ENCODE results near the gene AATF.

Gene AATF

DNA sequence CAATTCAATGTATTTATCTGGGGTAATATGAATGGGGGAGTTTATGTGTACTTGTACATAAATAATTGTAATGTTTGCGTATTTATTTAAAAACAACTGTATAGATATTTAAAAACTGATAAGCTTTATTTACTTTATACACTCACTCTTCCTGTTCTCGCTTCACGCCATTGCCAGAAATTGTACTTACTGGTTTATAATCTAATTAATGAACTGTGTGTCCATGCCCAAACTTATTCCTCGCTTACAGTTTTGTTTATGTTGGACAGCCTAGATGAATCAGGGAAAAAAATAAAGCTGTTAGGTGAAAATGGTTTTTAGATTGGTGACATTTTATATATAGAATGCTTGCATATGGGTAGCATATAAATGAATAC is 30.8 kb downstream of the AATF start:
- no peak for DNase-seq (ENCODE audit: low spot score)

DNA sequence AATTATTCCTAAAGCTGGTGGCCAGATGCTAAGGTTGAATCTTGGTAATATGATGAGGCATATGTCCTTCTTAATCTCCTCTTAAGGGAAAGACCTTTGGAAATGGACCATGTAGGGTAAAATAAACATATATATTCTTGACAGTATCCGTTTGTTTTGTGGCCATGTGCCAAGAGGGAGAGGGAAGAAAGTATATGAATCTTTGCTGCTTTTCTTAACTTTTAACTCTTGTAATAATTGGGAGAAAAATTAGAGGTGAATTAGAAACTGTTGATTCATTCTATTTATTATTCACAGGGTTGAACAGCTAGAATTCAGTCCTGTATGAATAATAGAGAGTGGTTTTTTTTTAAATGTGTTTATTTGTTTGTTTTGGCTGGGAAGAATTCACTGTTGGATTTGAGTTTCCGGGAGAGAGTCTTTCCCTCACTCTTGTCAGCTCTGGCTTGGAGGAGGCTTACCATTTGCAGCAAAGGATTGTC is 31.6 kb downstream of the AATF start:
- DNase-seq (ENCODE audit: low spot score) = no peak

DNA sequence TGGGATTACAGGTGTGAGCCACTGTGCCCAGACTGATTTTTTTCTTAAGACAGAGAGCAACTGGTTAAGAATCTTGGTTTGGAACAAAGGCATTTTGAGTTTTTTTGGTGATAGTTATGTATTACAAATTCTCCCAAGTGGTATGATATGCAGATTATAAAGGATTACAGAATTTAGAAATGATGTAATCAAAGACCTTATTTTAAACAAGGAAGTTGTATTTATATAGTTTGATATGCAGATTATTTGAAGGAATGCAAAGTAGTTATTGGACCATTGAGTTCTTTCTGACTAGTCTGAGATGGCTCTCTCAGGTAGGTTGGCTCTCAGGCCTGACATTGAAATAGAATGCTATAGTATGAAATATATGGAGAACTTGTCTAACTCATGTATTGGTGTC is 34.9 kb downstream of the AATF start:
- DNase-seq (ENCODE audit: low spot score) = no peak

DNA sequence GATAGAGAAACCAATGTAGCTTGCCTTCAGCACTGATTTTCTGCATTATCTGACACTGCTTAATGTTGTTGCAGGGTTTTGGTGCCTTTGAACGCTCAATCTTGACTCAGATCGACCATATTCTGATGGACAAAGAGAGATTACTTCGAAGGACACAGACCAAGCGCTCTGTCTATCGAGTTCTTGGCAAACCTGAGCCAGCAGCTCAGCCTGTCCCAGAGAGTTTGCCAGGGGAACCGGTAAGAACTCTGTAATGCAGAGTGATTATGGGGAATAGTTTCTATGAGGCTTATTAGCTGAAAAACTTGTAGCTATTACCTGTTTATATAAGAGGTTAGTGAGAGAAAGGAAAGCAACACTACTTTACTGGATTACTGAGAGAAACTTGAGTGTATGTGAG is 40.4 kb downstream of the AATF start:
- no peak for DNase-seq (ENCODE audit: low spot score)

DNA sequence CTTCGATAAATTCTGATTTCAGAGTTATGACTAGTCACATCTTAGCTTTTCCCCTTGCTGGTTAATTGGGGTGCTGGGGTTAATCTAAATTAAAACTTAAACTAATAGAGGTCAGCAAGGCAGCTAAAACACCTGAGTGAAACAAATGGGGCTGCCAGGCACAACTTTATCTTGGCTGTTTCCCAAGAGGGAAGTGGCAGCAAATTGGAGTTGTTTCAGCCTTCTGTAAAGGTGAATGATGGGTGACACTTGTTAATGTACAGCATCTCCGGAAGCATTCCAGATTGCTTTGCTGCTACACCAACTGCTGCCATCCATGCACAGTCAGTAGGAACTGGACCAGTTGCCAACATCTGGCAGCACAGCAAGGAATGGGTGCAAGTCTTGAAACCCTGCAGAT is 43.9 kb downstream of the AATF start:
- no peak for DNase-seq (ENCODE audit: low spot score)

DNA sequence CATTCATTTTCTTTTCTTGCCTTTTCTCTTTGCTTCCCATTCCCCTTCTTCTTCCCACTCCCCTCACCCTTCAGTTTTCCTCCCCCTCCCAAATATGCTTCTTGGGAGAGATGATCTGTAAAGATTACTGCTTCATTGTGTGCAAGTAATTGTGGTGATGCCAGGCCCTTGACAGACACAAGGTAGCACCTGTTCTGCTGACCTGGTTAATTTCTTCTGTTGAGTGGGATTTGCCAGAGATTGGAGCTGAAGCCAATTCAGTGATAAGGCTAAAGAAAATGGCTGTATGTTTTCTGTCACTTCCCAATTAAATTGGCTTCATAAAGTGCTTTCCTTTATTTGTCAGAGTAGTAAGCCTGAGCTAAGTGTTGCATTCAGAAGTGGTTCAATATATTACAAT is 44.5 kb downstream of the AATF start:
- DNase-seq (ENCODE audit: low spot score) = no peak

DNA sequence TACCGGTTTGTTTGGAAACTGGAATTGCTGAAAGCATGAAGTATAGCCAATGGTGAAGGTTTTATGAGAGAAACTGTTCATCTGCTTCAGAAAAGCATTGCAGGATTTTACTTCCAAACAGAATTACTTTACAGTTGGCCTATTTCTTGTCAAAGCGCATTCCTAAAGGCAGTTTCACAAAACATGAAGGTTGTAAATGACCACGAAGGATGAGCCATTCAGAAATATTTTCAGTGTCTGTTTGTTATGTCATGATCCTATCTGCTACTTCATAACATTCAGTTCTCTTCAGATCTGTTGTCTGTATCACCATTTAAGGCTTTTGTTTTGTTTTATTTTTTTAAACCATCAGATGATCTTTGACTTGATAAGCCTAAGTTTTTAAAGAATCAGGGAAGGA is 45.7 kb downstream of the AATF start:
- DNase-seq (ENCODE audit: low spot score) = no peak

DNA sequence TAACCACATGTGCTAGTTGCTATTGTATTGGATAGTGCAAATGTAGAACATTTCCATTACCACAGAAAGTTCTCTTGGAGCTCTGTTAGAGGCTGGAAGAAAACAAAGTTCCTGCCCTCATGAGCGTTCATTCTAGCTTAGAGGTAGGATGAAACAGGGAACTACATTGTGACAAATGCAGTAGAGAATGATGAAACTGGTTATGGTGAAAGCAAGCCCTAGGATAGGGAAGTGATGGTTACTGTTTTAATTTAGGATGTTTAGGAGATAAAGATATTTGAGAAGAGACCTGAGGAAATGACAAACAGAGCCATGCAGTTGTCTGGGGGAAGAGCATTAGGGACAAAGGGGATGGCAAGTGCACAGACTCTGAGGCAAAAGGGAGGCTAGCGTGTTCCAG is 50.7 kb downstream of the AATF start:
- DNase-seq (ENCODE audit: low spot score) = no peak

DNA sequence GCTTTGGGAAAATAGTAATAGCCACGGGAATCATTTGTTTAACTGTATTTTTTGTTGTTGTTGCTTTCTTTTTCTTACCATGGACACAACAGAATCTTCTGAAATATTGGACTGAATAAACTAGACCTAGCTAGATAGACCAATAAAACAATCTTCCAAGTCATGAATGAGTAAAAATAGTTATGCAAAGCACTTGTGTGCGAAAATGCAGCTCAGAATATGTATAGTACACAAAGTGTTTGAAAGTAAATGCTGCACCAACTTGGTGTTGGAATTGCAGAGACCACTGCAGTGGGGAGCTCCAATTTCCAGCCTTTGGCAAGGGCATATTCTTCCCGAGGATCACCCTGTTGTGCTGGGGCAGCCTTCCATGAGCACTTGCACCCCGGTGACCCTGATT is 68.0 kb downstream of the AATF start:
- no peak for DNase-seq (ENCODE audit: low spot score)

DNA sequence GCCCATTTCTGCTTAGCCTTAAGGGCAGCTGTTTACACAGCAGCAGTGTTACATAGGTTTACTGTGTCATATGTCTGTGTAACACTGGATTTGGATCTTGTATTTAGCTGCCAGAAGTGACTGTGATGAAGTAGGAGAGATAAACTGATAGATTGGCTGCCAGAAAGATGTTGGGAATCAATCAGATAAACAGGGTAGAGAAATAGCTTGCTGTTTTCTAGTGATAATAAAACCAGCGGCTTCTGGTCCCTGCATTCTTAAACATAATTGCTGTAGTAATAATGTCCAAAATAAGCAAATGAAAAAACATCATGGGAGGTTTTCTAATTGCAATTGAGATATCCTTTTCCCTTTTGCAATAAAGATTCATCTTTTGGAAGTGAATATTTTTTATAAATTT is 68.7 kb downstream of the AATF start:
- no peak for DNase-seq (ENCODE audit: low spot score)

DNA sequence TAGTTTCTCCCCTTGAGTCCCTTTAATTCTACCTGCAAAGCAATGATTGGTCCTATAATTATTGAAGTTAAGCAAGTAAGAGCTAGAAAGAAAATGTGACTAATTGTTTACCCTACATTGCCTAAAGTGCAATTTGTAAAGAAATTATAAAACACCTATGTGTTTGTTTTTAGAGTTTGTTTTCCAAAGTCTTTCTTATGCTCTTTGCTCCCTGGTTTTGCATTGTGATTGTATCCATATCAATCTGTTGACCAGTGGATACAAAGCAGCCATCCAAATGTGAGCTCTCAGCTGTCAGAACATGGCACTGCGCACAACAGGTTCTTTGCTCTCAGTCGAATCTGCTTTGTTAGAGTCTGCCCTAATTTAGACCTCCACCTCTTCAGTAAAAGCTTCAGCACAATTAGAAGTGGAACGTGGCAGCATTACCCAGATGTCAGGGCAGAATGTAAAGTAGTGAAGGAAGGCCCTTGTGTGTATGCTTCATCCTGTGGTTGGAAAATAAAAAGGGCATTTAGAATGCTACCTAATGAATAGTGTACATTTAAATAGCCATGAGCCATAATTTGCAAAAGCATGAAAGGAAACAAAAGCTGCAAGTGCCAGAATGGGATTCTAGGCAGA is 70.5 kb downstream of the AATF start:
- DNase-seq (ENCODE audit: low spot score) = no peak

DNA sequence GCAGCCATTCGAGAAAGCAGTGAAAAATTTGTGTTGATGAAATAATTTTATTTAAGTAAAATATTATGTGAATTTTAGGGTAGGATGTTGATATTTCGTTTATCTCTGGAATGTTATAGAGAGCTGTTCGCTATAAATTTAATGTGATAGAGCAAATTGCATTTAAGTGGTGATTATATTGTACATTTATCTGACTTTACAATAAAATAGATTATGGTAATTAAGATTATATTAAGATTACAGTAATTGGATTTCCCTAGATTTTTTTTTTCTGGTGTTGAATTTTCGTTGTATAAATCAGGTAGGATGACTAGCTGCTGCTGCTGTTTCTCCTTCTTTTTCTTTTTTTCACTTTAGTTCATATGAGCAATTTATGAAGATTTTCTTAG is 71.0 kb downstream of the AATF start:
- no peak for DNase-seq (ENCODE audit: low spot score)

DNA sequence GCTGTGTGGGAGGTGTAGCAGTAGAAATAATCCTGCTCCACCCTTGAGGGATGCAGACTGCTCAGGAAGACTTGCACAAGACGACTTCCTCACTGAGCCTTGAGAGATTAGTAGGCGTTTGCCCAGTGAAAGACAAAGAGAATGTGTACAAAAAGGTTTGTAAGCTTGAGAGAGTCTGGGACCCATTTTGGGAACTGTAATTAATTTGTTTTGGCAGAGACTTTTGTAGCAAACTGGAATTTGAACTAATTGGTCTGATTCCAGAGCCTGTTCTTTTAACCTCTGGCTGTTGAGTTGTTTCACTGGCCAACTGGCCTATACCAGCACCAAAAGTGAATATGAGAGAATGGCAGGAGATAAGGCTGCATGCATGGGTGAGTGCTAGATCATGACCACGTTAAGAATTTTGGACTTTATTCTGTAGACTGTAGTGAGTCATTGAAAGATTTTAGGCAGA is 75.5 kb downstream of the AATF start:
- DNase-seq (ENCODE audit: low spot score) = no peak

DNA sequence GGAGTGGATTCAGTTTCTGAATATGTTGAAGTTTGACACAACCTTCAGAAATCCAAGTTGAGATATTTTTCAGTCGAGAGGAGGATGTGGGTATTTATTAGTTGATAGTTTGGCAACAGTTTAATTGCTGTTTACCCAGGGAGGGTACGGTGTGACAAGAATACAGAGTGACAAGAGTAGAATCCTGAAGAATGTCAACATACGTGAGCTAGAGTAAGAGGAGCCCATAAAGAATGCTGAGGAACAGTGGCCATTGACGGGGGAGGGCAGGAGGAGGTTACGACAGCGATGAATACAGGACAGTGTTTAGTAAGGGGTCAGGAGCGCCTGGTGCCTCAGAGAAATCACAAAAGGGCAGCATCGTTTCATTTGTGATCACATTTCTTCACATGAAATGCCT is 76.5 kb downstream of the AATF start:
- no peak for DNase-seq (ENCODE audit: low spot score)

DNA sequence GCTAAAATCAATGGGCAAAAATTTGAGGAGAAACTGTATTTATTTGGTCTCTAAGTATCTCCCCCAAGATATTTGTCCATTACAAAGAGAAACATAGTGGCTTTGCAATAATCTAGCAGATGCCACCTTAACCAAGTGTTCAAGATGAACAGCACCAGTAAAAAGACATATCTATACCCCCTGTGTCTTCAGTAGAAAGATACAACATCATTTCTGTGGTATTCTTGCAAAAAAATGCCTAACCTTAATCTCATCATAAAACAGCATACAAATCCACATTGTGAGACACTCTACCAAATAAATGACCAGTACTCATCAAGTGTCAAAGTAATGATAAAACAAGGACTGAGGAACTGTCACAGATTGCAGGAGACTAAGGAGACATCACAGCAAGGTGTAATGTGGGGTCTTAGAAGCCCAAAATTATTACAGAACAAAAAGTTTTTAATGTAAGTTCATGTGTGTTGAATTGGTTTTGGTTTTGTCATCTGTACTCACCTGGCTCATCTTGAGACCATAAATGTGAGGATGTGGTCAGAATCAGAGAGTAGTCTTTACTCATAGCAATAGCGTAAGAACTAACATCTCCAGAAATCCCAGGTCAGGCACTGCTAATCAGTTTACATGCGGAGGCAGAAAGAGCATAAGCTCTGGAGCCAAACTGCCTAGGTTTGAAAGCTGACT is 77.2 kb downstream of the AATF start:
- no peak for DNase-seq (ENCODE audit: low spot score)

DNA sequence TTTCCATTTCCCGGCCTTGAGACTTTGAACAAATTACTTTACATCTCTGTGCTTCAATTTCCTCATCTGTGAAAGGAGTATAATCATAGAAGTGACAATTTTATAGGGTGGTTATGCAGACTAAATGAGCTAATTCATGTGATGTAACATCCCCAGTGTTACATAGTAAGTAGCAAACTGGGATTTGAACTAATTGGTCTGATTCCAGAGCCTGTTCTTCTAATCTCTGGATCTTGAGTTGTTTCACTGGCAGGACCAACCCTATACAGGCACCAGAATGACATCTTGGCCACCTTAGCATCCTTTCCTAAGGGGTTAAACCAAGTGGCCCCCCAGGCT is 77.7 kb downstream of the AATF start:
- DNase-seq (ENCODE audit: low spot score) = no peak

DNA sequence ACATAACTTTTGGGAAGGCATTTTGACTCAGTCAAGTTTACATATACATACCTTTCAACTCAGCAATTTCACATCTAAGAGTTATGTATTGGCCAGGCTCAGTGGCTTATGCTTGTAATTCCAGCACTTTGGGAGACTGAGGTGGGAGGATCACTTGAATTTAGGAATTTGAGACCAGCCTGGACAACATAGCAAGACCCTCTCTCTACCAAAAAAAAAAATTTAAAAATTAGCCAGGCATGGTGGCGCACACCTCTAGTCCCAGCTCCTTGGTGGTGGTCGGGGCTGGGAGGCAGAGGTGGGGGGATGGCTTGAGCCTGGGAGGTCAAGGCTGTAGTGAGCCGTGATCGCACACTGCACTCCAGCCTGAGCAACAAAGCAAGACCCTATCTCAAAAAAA is 79.3 kb downstream of the AATF start:
- no peak for DNase-seq (ENCODE audit: low spot score)

DNA sequence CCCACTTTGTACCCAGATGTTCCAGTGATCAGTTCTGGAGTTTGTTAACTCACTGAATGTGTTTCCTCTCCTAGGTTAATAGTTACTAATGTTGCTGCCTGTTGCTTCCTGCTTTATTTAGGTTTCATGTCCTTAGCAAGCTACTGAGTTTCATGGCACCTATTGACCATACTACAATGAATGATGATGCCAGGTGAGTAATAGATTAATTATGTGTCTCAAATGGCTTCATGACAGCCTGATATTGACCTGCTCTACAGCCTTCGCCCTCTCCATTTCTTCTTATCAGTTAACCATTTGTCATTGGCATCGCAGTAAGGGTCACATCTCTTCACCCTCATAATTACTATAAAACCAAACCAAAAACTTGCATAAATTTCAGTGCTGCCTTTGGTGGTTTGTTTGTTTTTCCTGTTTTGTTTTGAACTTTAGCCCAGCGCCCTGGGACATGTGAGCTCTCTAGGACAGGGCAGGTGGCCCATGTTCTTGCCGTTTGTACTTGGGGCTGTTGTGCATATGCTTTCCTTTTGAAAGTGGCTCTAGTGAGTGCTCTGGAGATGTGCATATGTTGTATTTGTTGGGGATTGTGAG is 82.8 kb downstream of the AATF start:
- DNase-seq (ENCODE audit: low spot score) = no peak

DNA sequence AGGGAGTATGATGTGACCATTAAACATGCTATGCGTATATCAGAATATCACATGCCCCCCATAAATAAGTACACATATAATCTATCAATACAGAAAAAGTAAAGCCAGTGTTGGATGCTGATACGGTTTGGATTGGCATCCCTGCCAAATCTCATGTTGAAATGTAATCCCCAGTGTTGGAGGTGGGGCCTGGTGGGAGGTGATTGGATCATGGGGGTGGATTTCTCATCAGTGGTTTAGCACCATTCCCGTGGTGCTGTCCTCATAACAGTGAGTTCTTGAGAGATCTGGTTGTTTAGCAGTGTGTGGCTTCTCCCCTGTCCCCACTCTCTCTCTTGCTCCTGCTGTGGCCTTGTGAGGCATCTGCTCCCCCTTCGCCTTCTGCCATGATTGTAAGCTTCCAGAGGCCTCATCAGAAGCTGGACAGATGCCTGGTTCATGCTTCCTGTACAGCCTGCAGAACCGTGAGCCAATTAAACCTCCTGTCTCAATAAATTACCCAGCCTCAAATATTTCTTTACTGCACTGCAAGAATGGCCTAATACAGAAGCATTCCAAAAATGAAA is 88.9 kb downstream of the AATF start:
- no peak for DNase-seq (ENCODE audit: low spot score)

DNA sequence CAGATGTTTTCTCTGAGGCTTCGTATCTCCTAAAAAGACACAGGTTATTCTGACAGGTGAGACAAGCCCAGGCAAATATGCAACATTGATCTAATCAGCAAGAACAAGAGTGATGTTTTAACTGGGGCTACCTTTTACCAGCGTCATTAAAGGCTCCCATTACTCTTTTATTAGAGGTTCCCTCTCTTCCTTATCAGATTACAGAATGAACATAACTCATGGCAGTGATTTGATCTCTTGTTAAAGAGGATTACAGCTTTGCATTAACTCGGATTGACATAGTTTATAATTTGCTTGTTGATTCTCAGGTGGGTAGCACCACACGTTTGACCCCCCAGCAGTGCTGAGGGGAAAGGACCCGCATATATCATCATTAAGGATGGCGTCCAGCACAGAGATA is 90.5 kb downstream of the AATF start:
- no peak for DNase-seq (ENCODE audit: low spot score)

DNA sequence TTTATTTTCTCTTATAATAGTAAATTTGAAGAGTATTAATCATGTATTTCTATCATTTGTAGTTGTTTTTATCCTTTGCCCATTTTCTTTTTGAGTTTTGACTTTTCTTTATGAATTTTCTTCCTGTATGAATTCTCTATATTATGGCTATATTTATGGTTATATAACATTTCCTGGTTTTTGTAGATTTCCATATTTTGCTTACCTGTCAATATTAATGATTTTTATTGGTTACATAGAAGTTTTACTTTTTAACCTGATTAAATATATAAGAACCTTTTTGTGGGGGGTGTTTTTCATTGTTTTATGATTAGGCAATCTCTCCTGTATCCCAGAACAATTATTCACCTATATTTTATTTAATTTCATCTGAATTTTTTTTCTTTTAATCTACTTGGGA is 93.2 kb downstream of the AATF start:
- DNase-seq (ENCODE audit: low spot score) = no peak

DNA sequence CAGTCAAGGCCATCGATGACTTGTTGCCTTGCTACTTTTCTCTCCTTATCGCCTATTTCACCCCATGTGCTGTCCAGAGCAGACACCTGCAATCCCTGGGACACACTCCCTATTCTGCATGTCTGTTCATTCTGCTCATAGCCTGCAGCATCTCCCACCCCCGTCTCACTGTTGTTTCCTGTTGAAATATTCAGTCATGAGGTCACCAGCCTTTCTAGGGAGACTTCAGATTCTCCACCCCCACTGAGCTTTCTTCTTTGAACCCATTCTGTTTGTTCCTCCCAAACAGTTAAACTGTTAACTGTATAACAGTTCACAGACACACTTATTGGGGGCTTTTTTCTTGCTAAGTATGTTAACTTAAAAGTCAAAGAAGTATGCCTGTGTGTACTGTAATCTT is 94.4 kb downstream of the AATF start:
- no peak for DNase-seq (ENCODE audit: low spot score)

DNA sequence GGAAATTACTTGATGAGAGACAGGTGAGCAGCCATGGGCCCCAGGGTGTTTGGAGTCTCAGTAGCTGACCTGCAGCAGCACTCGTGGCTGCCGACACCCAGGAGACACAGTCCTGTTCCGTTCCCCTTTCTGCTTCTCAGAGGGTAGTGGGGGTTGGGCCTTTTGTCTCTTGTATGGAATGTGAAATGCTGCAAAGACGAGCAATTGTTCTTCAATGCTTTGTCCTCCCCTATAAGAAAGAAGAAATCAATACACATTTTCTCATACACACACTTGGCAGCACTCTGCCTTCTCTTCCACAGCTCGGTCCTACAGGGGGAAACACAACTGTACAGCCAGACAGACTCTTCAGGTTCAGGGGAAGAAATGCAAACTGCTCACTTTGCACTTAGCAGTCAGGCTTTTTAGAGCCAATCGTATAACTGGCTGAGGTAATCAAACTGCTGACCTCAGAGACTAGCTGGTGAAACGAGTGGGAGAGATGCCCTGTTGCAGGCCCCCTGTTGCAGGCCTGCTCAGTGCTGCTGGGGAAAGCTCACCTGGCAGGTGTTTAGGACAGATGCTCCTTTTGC is 96.7 kb downstream of the AATF start:
- no peak for DNase-seq (ENCODE audit: low spot score)
